K562 (cell line): ENCODE data around the gene ADI1. TPM values are rescaled to one million over a fixed set of nuclear protein-coding genes. Genes with fewer than 3 reads are reported as not detected.

Source experiments
- ATAC-seq: fragments of 200-7000 bp; cut with Tn5 transposase; 3 replicates; pipeline ENCODE4 v1.9.1; 2020; ENCODE audit warnings: moderate library complexity
- BruUV-seq: library from RNA; stranded (reverse); fragments of 400-500 nt; replicated peaks from 2 replicates; lab custom pipeline; 2021; lab: Mats Ljungman, UMichigan
- CTCF ChIA-PET: fragments of 300-600 bp; formaldehyde crosslinking; extraction: SDS; loops from one replicate; lab custom pipeline; 2021; ENCODE audit warnings: low intra/inter-chr PET ratio; lab: Yijun Ruan, JAX
- POLR2A ChIA-PET: fragments of 300-600, 350-650 bp; sonication (Branson Sonifier 250); formaldehyde crosslinking; extraction: SDS; loops from one replicate; lab custom pipeline; 2021; ENCODE audit warnings: antibody characterized with exemption, inconsistent platforms; lab: Yijun Ruan, JAX
- DNase-seq, 4 experiments: peaks; one replicate each; pipeline versions ENCODE4 v3.0.0 to v3.0.0-alpha.2; 2011 to 2018; ENCODE audit warnings: low spot score in 3 of 4, mixed read lengths in 3 of 4; ENCODE audit errors: extremely low read depth in 1 of 4
- FAIRE-seq: peaks from 2 replicates; lab custom pipeline; 2011; peaks lifted over from hg19 to GRCh38; lab: Jason Lieb, UNC
- H2AFZ ChIP-seq: 2 replicates; pipeline ENCODE4 v1.6.0; 2011; ENCODE audit warnings: low read depth, low read length, control low read depth, inconsistent platforms
- H3K27ac ChIP-seq: fragments of 200-600 bp; 3 replicates; pipeline ENCODE4 v1.8.0; 2011; ENCODE audit warnings: low read depth, mild to moderate bottlenecking, control low read depth, inconsistent platforms, low read length, moderate library complexity, mixed read lengths; ENCODE audit errors: extremely low read depth
- H3K27me3 ChIP-seq, 2 experiments: fragments of 300-600 bp in 1 of 2; 2 replicates in 1 of 2; 3 replicates in 1 of 2; pipeline versions ENCODE4 v1.6.0 to v1.8.0; 2011; ENCODE audit warnings: inconsistent platforms in 2 of 2, low read length in 2 of 2, mild to moderate bottlenecking in 1 of 2, mixed read lengths in 1 of 2, moderate library complexity in 1 of 2; ENCODE audit not compliant: control insufficient read depth in 2 of 2, insufficient read depth in 2 of 2
- H3K36me3 ChIP-seq: fragments of 300-600 bp; 3 replicates; pipeline ENCODE4 v1.8.0; 2011; ENCODE audit warnings: mild to moderate bottlenecking, low read length, inconsistent platforms; ENCODE audit not compliant: control insufficient read depth, insufficient read depth
- H3K4me1 ChIP-seq, 2 experiments: fragments of 200-600 bp in 1 of 2; replicated peaks in 1 of 2; 2 replicates in 1 of 2; 3 replicates in 1 of 2; pipeline versions ENCODE4 v1.5.1 to v1.8.0; 2011; ENCODE audit warnings: inconsistent platforms in 2 of 2, low read length in 2 of 2, mild to moderate bottlenecking in 1 of 2, mixed read lengths in 1 of 2, moderate library complexity in 1 of 2; ENCODE audit not compliant: control insufficient read depth in 2 of 2, insufficient read depth in 2 of 2
- H3K4me2 ChIP-seq: 2 replicates; pipeline ENCODE4 v1.6.1; 2011; ENCODE audit warnings: low read length, control low read depth, inconsistent platforms, mixed read lengths; ENCODE audit not compliant: insufficient read depth
- H3K4me3 ChIP-seq: fragments of 200-600 bp; sonication (generic), shearing (Covaris generic); 2 replicates; pipeline ENCODE4 v1.5.1; 2016; ENCODE audit warnings: control low read depth, inconsistent platforms
- H3K79me2 ChIP-seq: fragments of 200-600 bp; 3 replicates; pipeline ENCODE4 v1.8.0; 2011; ENCODE audit warnings: low read length, inconsistent platforms; ENCODE audit not compliant: control insufficient read depth, insufficient read depth
- H3K9ac ChIP-seq, 2 experiments: 2 replicates each; pipeline versions ENCODE4 v1.6.0 to v1.6.1; 2011; ENCODE audit warnings: low read depth in 2 of 2, low read length in 2 of 2, control low read depth in 1 of 2, inconsistent platforms in 1 of 2, mild to moderate bottlenecking in 1 of 2, mixed read lengths in 1 of 2; ENCODE audit not compliant: insufficient read depth in 1 of 2
- H3K9me1 ChIP-seq: one replicate; pipeline ENCODE4 v1.6.0; 2011; ENCODE audit warnings: inconsistent platforms, mild to moderate bottlenecking, low read length, moderate library complexity; ENCODE audit not compliant: control insufficient read depth, insufficient read depth
- H3K9me3 ChIP-seq: replicated peaks from 2 replicates; pipeline ENCODE4 v1.5.1; 2011; ENCODE audit warnings: low read depth, low read length, inconsistent platforms; ENCODE audit not compliant: control insufficient read depth, insufficient read depth
- H4K20me1 ChIP-seq: replicated peaks from 2 replicates; pipeline ENCODE4 v1.6.1; 2011; ENCODE audit warnings: low read length, inconsistent platforms, mixed read lengths; ENCODE audit not compliant: control insufficient read depth, insufficient read depth
- MAFF ChIP-seq: IDR thresholded peaks from 2 replicates; pipeline ENCODE4 v1.6.1; 2012; ENCODE audit warnings: low read length, improper control_type of control experiment
- NELFE ChIP-seq: IDR thresholded peaks from 2 replicates; pipeline ENCODE4 v1.6.1; 2011; ENCODE audit warnings: mild to moderate bottlenecking; ENCODE audit not compliant: insufficient read depth, insufficient read length
- NFE2L1 ChIP-seq: fragments of 450-650 bp; IDR thresholded peaks from 2 replicates; pipeline ENCODE4 v1.6.1; 2016; ENCODE audit warnings: missing genetic modification characterization, low read depth, mild to moderate bottlenecking, missing compliant biosample characterization, moderate library complexity, borderline replicate concordance
- NFYB ChIP-seq: IDR thresholded peaks from 2 replicates; pipeline ENCODE4 v1.6.1; 2011; ENCODE audit warnings: mild to moderate bottlenecking, moderate library complexity; ENCODE audit not compliant: insufficient read length; ENCODE audit errors: extremely low read depth
- PBX2 ChIP-seq, 2 experiments: IDR thresholded peaks in 1 of 2; conservative IDR thresholded peaks in 1 of 2; 2 replicates each; pipeline ENCODE4 v1.6.1; 2016; ENCODE audit warnings: low read depth in 2 of 2, mild to moderate bottlenecking in 1 of 2, missing compliant biosample characterization in 1 of 2, missing genetic modification characterization in 1 of 2, moderate library complexity in 1 of 2
- PKNOX1 ChIP-seq: fragments of 450-650 bp; IDR thresholded peaks from 2 replicates; pipeline ENCODE4 v1.6.1; 2016
- POLR2G ChIP-seq: fragments of 200-400 bp; formaldehyde crosslinking; IDR thresholded peaks from 2 replicates; pipeline ENCODE4 v1.6.1; 2017; ENCODE audit warnings: low read depth, mild to moderate bottlenecking, antibody characterized with exemption, low read length, moderate library complexity
- PTBP1 ChIP-seq: fragments of 200-400 bp; formaldehyde crosslinking; IDR thresholded peaks from 2 replicates; pipeline ENCODE4 v1.6.1; 2017; ENCODE audit warnings: low read depth, low read length
- SP2 ChIP-seq: IDR thresholded peaks from 2 replicates; pipeline ENCODE4 v1.6.1; 2011; ENCODE audit warnings: mild to moderate bottlenecking, low read depth, low read length, moderate library complexity; ENCODE audit not compliant: poor library complexity, severe bottlenecking; ENCODE audit errors: extremely low read depth
- TFAM ChIP-seq: fragments of 250-450 bp; sonication (Bioruptor Pico); conservative IDR thresholded peaks from 2 replicates; pipeline ENCODE4 v1.5.0; 2021; ENCODE audit warnings: mild to moderate bottlenecking, moderate library complexity
- ZNF165 ChIP-seq: fragments of 250-450 bp; sonication (Bioruptor Pico); IDR thresholded peaks from 2 replicates; pipeline ENCODE4 v1.4.0; 2020; ENCODE audit warnings: borderline replicate concordance
- ZNF316 ChIP-seq: fragments of 450-650 bp; IDR thresholded peaks from 2 replicates; pipeline ENCODE4 v1.6.1; 2016
- ZNF740 ChIP-seq, 3 experiments: fragments of 200-800 bp in 1 of 3; sonication (Bioruptor generic) in 1 of 3; sonication (generic) in 1 of 3; formaldehyde crosslinking in 1 of 3; IDR thresholded peaks; 2 replicates each; pipeline versions ENCODE4 v1.6.1 to v1.8.0; 2016 to 2022; ENCODE audit warnings: mild to moderate bottlenecking in 2 of 3, missing compliant biosample characterization in 2 of 3, missing genetic modification characterization in 2 of 3, missing genetic modification reagents in 1 of 3
- ZNF766 ChIP-seq: fragments of 200-800 bp; sonication (Bioruptor generic); conservative IDR thresholded peaks from 2 replicates; pipeline ENCODE4 v1.6.1; 2016; ENCODE audit warnings: missing genetic modification characterization, missing compliant biosample characterization
- WGBS: fragments of 100-300 bp; shearing (Covaris generic); methylation state at CpG from one replicate; pipeline ENCODE4 v1.1.6; 2016; ENCODE audit warnings: low coverage, mixed read lengths; ENCODE audit not compliant: insufficient coverage; ENCODE audit errors: missing lambda C conversion rate; 5-methylcytosine and 5-hydroxymethylcytosine counted together
- in situ Hi-C: fragments of 300-500 bp; cut with MboI; formaldehyde crosslinking; loops from 4 replicates; pipeline ENCODE4 v1.15.0; 2018; ENCODE audit warnings: inconsistent platforms, mixed read lengths
- intact Hi-C: fragments of 100-400 bp; cut with micrococcal nuclease; formaldehyde crosslinking; loops from 2 replicates; pipeline ENCODE4 v1.14.2; 2022
- polyA plus RNA-seq, 8 experiments: library from polyadenylated mRNA; depleted of rRNA in 4 of 8; stranded (reverse) in 5 of 8; unstranded in 3 of 8; fragments of >200 nt; fragmentation: Nextera tagmentation in 2 of 8; fragmentation: Illumina TruSeq in 1 of 8; extraction: Ambion mirVana in 2 of 8; extraction: Trizol in 1 of 8; gene quantifications; 2 replicates each; pipeline versions ENCODE4 v1.2.1 to v1.2.3, GENCODE V29; 2011 to 2014; ENCODE audit warnings: inconsistent platforms in 1 of 8, missing spikeins in 1 of 8
- total RNA-seq, 7 experiments: library from RNA; depleted of rRNA in 6 of 7; stranded (reverse); fragments of >200 nt in 6 of 7; fragmentation: Illumina TruSeq in 2 of 7; extraction: Trizol in 2 of 7; gene quantifications; 2 replicates each; pipeline versions ENCODE4 v1.2.1 to v1.2.3, GENCODE V29; 2011 to 2021; ENCODE audit warnings: low replicate concordance in 1 of 7

The ADI1 gene
- total and polyA plus RNA-seq, 9 of the 15 experiments (the other 6 are each of a cell fraction or from before 2014, with no cell fraction given): 6.1 to 51.0 (median 27.1) TPM

- peaks cover 1% of the 10 kb centered on the region for H3K9me3 ChIP-seq
- 83% methylated on average over 16 of the region's 30 CpGs for WGBS
- H3K9me1 ChIP-seq: no peaks in the 10 kb centered on the region
- no peak for ATAC-seq
- H3K36me3 ChIP-seq: peaks cover 17% of the 10 kb centered on the region; the same call in 2 of the 3 replicates
- H3K4me1 ChIP-seq: peaks cover 0 to 14% of the 10 kb centered on the region in 2 experiments; a peak in 2 of 5 replicates
- H3K27ac ChIP-seq: no peak overlapping the region
- no peak overlapping the region for H2AFZ ChIP-seq
- no peak for FAIRE-seq
- no peaks in the 10 kb centered on the region for H3K27me3 ChIP-seq
- CTCF ChIA-PET: no interaction called here
- POLR2A ChIA-PET: interaction anchor here (0.6 kb wide), 1 partner anchor 15 kb away, joined by 3 read pairs; no protein-coding TSS in a partner anchor
- H4K20me1 ChIP-seq: no peaks in the 10 kb centered on the region
- in situ Hi-C loops: no loop called here
- no TSS peak for BruUV-seq
- no peak overlapping the region for H3K9ac ChIP-seq
- DNase-seq: no peak
- no peaks in the 10 kb centered on the region for H3K79me2 ChIP-seq
- no peak overlapping the region for H3K4me3 ChIP-seq
- intact Hi-C loops: no loop called here
- TF ChIP-seq PKNOX1: peak; percentile 94
- peak; percentile 25 for TF ChIP-seq SP2
- TF ChIP-seq ZNF766 (CRISPR knock-in tag): no peak
- TF ChIP-seq PBX2 (CRISPR knock-in tag; IDR thresholded peaks at IDR 0.05; ENCODE audit: low read depth): 0 out of 2 replicates have a peak, but pooled peaks have one; percentile 6
- TF ChIP-seq PBX2 (tag; conservative IDR thresholded peaks at IDR 0.05; ENCODE audit: low read depth): no peak
- TF ChIP-seq NFE2L1 (tag): no peak
- no peak for TF ChIP-seq NELFE
- TF ChIP-seq NFYB: peak; percentile 37
- TF ChIP-seq PTBP1: no peak
- TF ChIP-seq TFAM: no peak
- TF ChIP-seq ZNF740 (CRISPR knock-in tag; IDR thresholded peaks at IDR 0.05): 0 out of 2 replicates have a peak, but pooled peaks have one; percentile 43
- TF ChIP-seq ZNF740 (tag; IDR thresholded peaks at IDR 0.05): no peak
- TF ChIP-seq POLR2G: 0 out of 2 replicates have a peak, but pooled peaks have one; percentile 25
- TF ChIP-seq ZNF316: peak; percentile 33; the same call in 1 of the 2 replicates
- TF ChIP-seq ZNF165: no peak
- TF ChIP-seq MAFF: peak; percentile 32; the same call in 1 of the 2 replicates
- TF ChIP-seq, all 486 proteins: peak for 8
- no peak overlapping the region for H3K4me2 ChIP-seq
Observed at GRCh38 chr2:3483227-3483985, 35.9 kb downstream of the ADI1 start.
